Endothelial cell of umbilical vein (primary cell): ENCODE results near the gene PRXL2C. TPM values are rescaled to one million over a fixed set of nuclear protein-coding genes. Genes with fewer than 3 reads are reported as not detected.

Experiments used
- BruUV-seq: library from RNA; stranded (reverse); fragments of 400-500 nt; replicated peaks from 2 replicates; lab custom pipeline; 2021; lab: Mats Ljungman, UMichigan
- CTCF ChIA-PET: fragments of 300-600, 350-600 bp; sonication (Branson Sonifier 250); formaldehyde crosslinking; loops from one replicate; lab custom pipeline; 2021; ENCODE audit warnings: antibody characterized with exemption, inconsistent platforms; lab: Charles Lee
- POLR2A ChIA-PET: fragments of 300-600, 350-600 bp; sonication (Branson Sonifier 250); formaldehyde crosslinking; loops from one replicate; lab custom pipeline; 2021; ENCODE audit warnings: antibody characterized with exemption, inconsistent platforms; lab: Charles Lee
- DNase-seq: peaks from one replicate; pipeline ENCODE4 v3.0.0-alpha.2; 2011; ENCODE audit warnings: low read depth, low spot score
- FAIRE-seq: peaks from 2 replicates; lab custom pipeline; 2011; peaks lifted over from hg19 to GRCh38; lab: Jason Lieb, UNC
- H2AFZ ChIP-seq: 2 replicates; pipeline ENCODE4 v1.6.0; 2012; ENCODE audit warnings: low read depth, low read length, control low read depth, inconsistent platforms
- H3K27ac ChIP-seq: 2 replicates; pipeline ENCODE4 v1.5.1; 2011; ENCODE audit warnings: low read depth, mild to moderate bottlenecking, control low read depth, low read length, moderate library complexity; ENCODE audit not compliant: insufficient read depth
- H3K27me3 ChIP-seq, 2 experiments: 2 replicates each; pipeline versions ENCODE4 v1.6.0 to v1.6.1; 2011; ENCODE audit warnings: low read length in 2 of 2, mixed read lengths in 1 of 2; ENCODE audit not compliant: control insufficient read depth in 2 of 2, insufficient read depth in 2 of 2
- H3K36me3 ChIP-seq, 2 experiments: 2 replicates in 1 of 2; 3 replicates in 1 of 2; pipeline ENCODE4 v1.5.1; 2011; ENCODE audit warnings: low read length in 2 of 2, mild to moderate bottlenecking in 1 of 2, moderate library complexity in 1 of 2; ENCODE audit not compliant: control insufficient read depth in 2 of 2, insufficient read depth in 2 of 2; ENCODE audit errors: extremely low read depth in 1 of 2
- H3K4me1 ChIP-seq: 3 replicates; pipeline ENCODE4 v1.5.1; 2011; ENCODE audit warnings: mild to moderate bottlenecking, low read length; ENCODE audit not compliant: control insufficient read depth, insufficient read depth; ENCODE audit errors: extremely low read depth
- H3K4me2 ChIP-seq: 2 replicates; pipeline ENCODE4 v1.6.1; 2011; ENCODE audit warnings: low read length, control low read depth, mixed read lengths; ENCODE audit not compliant: insufficient read depth
- H3K4me3 ChIP-seq, 3 experiments: fragments of 200-600 bp in 1 of 3; sonication (generic), shearing (Covaris generic) in 1 of 3; replicated peaks in 1 of 3; 2 replicates each; pipeline ENCODE4 v1.5.1; 2011 to 2016; ENCODE audit warnings: control low read depth in 3 of 3, low read length in 3 of 3, mild to moderate bottlenecking in 2 of 3, inconsistent platforms in 1 of 3, low read depth in 1 of 3, moderate library complexity in 1 of 3; ENCODE audit not compliant: insufficient read depth in 1 of 3
- H3K79me2 ChIP-seq: 2 replicates; pipeline ENCODE4 v1.6.0; 2012; ENCODE audit warnings: low read length, inconsistent platforms; ENCODE audit not compliant: control insufficient read depth, insufficient read depth
- H3K9ac ChIP-seq: replicated peaks from 2 replicates; pipeline ENCODE3; 2011; ENCODE audit warnings: low read length, control low read depth; ENCODE audit not compliant: insufficient read depth; ENCODE audit errors: extremely low read depth
- H3K9me1 ChIP-seq: replicated peaks from 3 replicates; pipeline ENCODE4 v1.6.0; 2011; ENCODE audit warnings: mild to moderate bottlenecking, low read length; ENCODE audit not compliant: control insufficient read depth, insufficient read depth; ENCODE audit errors: extremely low read depth
- H3K9me3 ChIP-seq: replicated peaks from 2 replicates; pipeline ENCODE4 v1.5.1; 2012; ENCODE audit warnings: low read length, inconsistent platforms; ENCODE audit not compliant: control insufficient read depth, insufficient read depth
- H4K20me1 ChIP-seq: replicated peaks from 2 replicates; pipeline ENCODE3; 2011; ENCODE audit warnings: mild to moderate bottlenecking, low read length; ENCODE audit not compliant: control insufficient read depth, insufficient read depth; ENCODE audit errors: extremely low read depth
- CTCF ChIP-seq, 2 donors: IDR thresholded peaks; 1 replicate in 1 of 2; 2 replicates in 1 of 2; pipeline ENCODE4 v1.5.1; 2011; ENCODE audit warnings: low read length in 2 of 2, mild to moderate bottlenecking in 2 of 2, moderate library complexity in 2 of 2, control low read depth in 1 of 2, inconsistent platforms in 1 of 2, low read depth in 1 of 2; ENCODE audit not compliant: insufficient read depth in 1 of 2; ENCODE audit errors: extremely low read depth in 1 of 2
- EZH2 ChIP-seq: IDR thresholded peaks from 2 replicates; pipeline ENCODE4 v1.6.1; 2012; ENCODE audit warnings: borderline replicate concordance, low read depth, mild to moderate bottlenecking, moderate library complexity, low read length, inconsistent platforms; ENCODE audit not compliant: severe bottlenecking
- FOS ChIP-seq: IDR thresholded peaks from 2 replicates; pipeline ENCODE4 v1.6.1; 2011; ENCODE audit warnings: mild to moderate bottlenecking, low read length, moderate library complexity, borderline replicate concordance; ENCODE audit not compliant: insufficient read depth
- GATA2 ChIP-seq: IDR thresholded peaks from 2 replicates; pipeline ENCODE4 v1.7.0; 2011; ENCODE audit warnings: low read depth, mild to moderate bottlenecking, moderate library complexity, mixed read lengths, low read length; ENCODE audit not compliant: insufficient read length, insufficient read depth
- JUN ChIP-seq: IDR thresholded peaks from 2 replicates; pipeline ENCODE4 v1.6.1; 2011; ENCODE audit warnings: borderline replicate concordance, low read depth; ENCODE audit not compliant: insufficient read length, insufficient read depth
- MAX ChIP-seq: IDR thresholded peaks from 2 replicates; pipeline ENCODE4 v1.6.1; 2011; ENCODE audit not compliant: insufficient read depth, insufficient read length
- MYC ChIP-seq: IDR thresholded peaks from one replicate; pipeline ENCODE4 v1.6.1; 2011; ENCODE audit warnings: mild to moderate bottlenecking, low read depth, low read length
- POLR2A ChIP-seq: IDR thresholded peaks from 2 replicates; pipeline ENCODE4 v1.6.1; 2012; ENCODE audit warnings: low read depth, mild to moderate bottlenecking, control low read depth, low read length
- POLR2AphosphoS5 ChIP-seq: IDR thresholded peaks from 2 replicates; pipeline ENCODE4 v1.6.1; 2012; ENCODE audit warnings: low read depth, mild to moderate bottlenecking, control low read depth, low read length, moderate library complexity; ENCODE audit not compliant: insufficient read depth
- dilution Hi-C: fragments of 300-500 bp; cut with MboI; formaldehyde crosslinking; loops from one replicate; pipeline ENCODE4 v1.15.0; 2019; ENCODE audit warnings: low sequenced_read_pairs; ENCODE audit not compliant: extremely low pct_ligation_motif_present
- intact Hi-C: fragments of 100-400 bp; cut with micrococcal nuclease; formaldehyde crosslinking; loops from one replicate; pipeline ENCODE4 v1.10.0; 2022
- polyA plus RNA-seq, 4 experiments: library from polyadenylated mRNA; depleted of rRNA in 3 of 4; stranded (reverse) in 3 of 4; unstranded in 1 of 4; fragments of >200 nt; gene quantifications; 2 replicates each; pipeline versions ENCODE4 v1.2.1 to v1.2.3, GENCODE V29; 2011 to 2012; ENCODE audit warnings: missing spikeins in 1 of 4
- total RNA-seq: library from RNA; stranded (reverse); gene quantifications from 2 replicates; pipeline ENCODE4 v1.2.3, GENCODE V29; 2021

The PRXL2C gene
- total and polyA plus RNA-seq, 2 donors (not counting 3 experiments of a cell fraction or from before 2014, with no cell fraction given) = 5.4 to 14.7 TPM

GRCh38 chr9:96644137-96644536, 11.0 kb downstream of the PRXL2C start:
- Histone ChIP-seq H3K27me3 (no peaks in the 10 kb centered on the region), H4K20me1 (no peaks in the 10 kb centered on the region), H3K79me2 (no peaks in the 10 kb centered on the region), H3K9me1 (no peaks in the 10 kb centered on the region), H3K4me1 (no peaks in the 10 kb centered on the region), H3K4me3 (no peak overlapping the region), H3K9ac (no peak overlapping the region), H3K27ac (no peak overlapping the region), H2AFZ (no peak overlapping the region), H3K4me2 (no peak overlapping the region), H3K36me3 (peaks cover 0 to 2% of the 10 kb centered on the region in 2 experiments), H3K9me3 (no peaks in the 10 kb centered on the region)
- no TSS peak for BruUV-seq
- intact Hi-C loops = no loop called here
- DNase-seq (no peak), FAIRE-seq (no peak)
- TF ChIP-seq POLR2AphosphoS5 (no peak), MYC (no peak), JUN (no peak), GATA2 (no peak)
- ChIA-PET POLR2A (interaction anchor here (0.7 kb wide), 1 partner anchor 569 kb away, joined by 7 read pairs; no protein-coding TSS in a partner anchor), CTCF (no interaction called here)
- dilution Hi-C loops = no loop called here

GRCh38 chr9:96641514-96641913, 13.6 kb downstream of the PRXL2C start:
- dilution Hi-C loops = no loop called here
- Histone ChIP-seq H3K9ac (no peak overlapping the region), H3K9me3 (no peaks in the 10 kb centered on the region), H3K27ac (no peak overlapping the region), H3K4me2 (no peak overlapping the region), H3K4me1 (no peaks in the 10 kb centered on the region), H3K79me2 (no peaks in the 10 kb centered on the region), H3K9me1 (no peaks in the 10 kb centered on the region), H2AFZ (no peak overlapping the region), H3K27me3 (no peaks in the 10 kb centered on the region), H3K36me3 (peaks cover 0 to 2% of the 10 kb centered on the region in 2 experiments), H4K20me1 (no peaks in the 10 kb centered on the region), H3K4me3 (no peak overlapping the region)
- no peak for FAIRE-seq
- DNase-seq = no peak
- TF ChIP-seq JUN = no peak
- no peak for TF ChIP-seq MAX
- no peak for TF ChIP-seq CTCF (IDR thresholded peaks at IDR 0.05; ENCODE audit: extremely low read depth in 1 of 2, insufficient read depth in 1 of 2, low read depth in 1 of 2, low read length in 2 of 2)
- no peak for TF ChIP-seq POLR2A
- TF ChIP-seq MYC = no peak
- no peak for TF ChIP-seq GATA2
- TF ChIP-seq EZH2 = no peak
- TF ChIP-seq POLR2AphosphoS5 = no peak
- TF ChIP-seq FOS = no peak
- ChIA-PET CTCF (interaction anchor here (0.9 to 1.0 kb wide), 2 partner anchors 8 to 10 kb away, joined by 4 read pairs; no protein-coding TSS in a partner anchor), POLR2A (no interaction called here)
- BruUV-seq = no TSS peak
- intact Hi-C loops = no loop called here
